ENCODE measurements around the gene PRDM5.

- no peak for TF ChIP-seq POLR2A (IDR thresholded peaks at IDR 0.05)
- no peak for TF ChIP-seq CTCF (IDR thresholded peaks at IDR 0.05)
- no peak for TF ChIP-seq POLR2AphosphoS5 (IDR thresholded peaks at IDR 0.05)
- TF ChIP-seq EP300 (IDR thresholded peaks at IDR 0.05) = no peak
Measured at GRCh38 chr4:120724656-120725055, 197.9 kb downstream of the PRDM5 start.
